VCaP (cell line): ENCODE measurements around the gene RYR3.

Source experiments
- H3K27ac ChIP-seq: fragments of 450-650 bp; 2 replicates; pipeline ENCODE4 v1.5.1; 2017
- TF ChIP-seq, protein P1 (sequence below): fragments of 450-650 bp; conservative IDR thresholded peaks from 2 replicates; pipeline ENCODE4 v1.5.1; 2017; ENCODE audit warnings: mild to moderate bottlenecking, moderate library complexity

RYR3 gene

DNA sequence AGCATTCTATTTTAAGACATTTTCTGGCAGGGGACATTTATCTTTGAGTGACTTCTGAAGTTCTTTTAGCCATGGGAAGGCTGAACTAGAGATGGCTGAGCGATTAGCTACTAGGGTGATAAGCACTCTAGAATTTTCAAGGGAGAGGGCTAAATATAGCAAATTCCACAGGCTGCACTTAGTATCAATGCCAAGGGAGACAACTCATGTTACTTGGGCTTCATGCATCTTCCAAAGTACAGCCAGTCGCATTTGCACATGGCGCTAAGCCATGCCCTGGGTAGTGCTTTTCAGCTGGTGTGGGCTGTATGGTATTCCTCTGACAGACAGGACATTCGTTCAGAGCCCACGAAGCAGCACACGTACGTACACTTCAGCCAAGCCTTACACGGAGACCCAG lies 69.6 kb downstream of the RYR3 start:
- H3K27ac ChIP-seq, result no peak overlapping the region
- TF ChIP-seq, protein P1, sequence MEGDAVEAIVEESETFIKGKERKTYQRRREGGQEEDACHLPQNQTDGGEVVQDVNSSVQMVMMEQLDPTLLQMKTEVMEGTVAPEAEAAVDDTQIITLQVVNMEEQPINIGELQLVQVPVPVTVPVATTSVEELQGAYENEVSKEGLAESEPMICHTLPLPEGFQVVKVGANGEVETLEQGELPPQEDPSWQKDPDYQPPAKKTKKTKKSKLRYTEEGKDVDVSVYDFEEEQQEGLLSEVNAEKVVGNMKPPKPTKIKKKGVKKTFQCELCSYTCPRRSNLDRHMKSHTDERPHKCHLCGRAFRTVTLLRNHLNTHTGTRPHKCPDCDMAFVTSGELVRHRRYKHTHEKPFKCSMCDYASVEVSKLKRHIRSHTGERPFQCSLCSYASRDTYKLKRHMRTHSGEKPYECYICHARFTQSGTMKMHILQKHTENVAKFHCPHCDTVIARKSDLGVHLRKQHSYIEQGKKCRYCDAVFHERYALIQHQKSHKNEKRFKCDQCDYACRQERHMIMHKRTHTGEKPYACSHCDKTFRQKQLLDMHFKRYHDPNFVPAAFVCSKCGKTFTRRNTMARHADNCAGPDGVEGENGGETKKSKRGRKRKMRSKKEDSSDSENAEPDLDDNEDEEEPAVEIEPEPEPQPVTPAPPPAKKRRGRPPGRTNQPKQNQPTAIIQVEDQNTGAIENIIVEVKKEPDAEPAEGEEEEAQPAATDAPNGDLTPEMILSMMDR, result no peak

DNA sequence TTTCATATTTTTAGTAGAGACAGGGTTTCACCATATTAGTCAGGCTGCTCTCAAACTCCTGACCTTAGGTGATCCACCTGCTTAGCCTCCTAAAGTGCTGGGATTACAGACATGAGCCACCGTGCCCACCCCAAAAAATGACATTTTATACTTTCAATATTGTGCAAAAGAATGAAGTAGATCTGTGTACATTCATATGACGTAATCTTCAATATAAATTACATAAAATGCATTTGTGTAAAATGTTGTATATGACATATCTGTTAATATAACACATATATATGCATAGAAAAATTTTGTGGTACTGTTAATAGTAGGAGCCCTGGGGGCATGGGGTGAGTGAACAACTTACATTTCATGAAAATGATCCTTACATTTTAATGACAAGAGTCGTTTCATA lies 71.7 kb downstream of the RYR3 start:
- H3K27ac ChIP-seq, result no peak overlapping the region
- TF ChIP-seq, protein P1, result no peak

- TF ChIP-seq, protein P1, result no peak
- no peak overlapping the region for H3K27ac ChIP-seq
Measured at GRCh38 chr15:33384307-33384706, 73.5 kb downstream of the RYR3 start.

- H3K27ac ChIP-seq, result no peak overlapping the region
- TF ChIP-seq, protein P1, result no peak
Measured at GRCh38 chr15:33392453-33392852, 81.7 kb downstream of the RYR3 start.

GRCh38 chr15:33393546-33393945 lies 82.8 kb downstream of the RYR3 start:
- H3K27ac ChIP-seq, result no peak overlapping the region
- TF ChIP-seq, protein P1, result no peak

- TF ChIP-seq, protein P1, result no peak
- H3K27ac ChIP-seq, result no peak overlapping the region
Measured at GRCh38 chr15:33395321-33395720, 84.6 kb downstream of the RYR3 start.

DNA sequence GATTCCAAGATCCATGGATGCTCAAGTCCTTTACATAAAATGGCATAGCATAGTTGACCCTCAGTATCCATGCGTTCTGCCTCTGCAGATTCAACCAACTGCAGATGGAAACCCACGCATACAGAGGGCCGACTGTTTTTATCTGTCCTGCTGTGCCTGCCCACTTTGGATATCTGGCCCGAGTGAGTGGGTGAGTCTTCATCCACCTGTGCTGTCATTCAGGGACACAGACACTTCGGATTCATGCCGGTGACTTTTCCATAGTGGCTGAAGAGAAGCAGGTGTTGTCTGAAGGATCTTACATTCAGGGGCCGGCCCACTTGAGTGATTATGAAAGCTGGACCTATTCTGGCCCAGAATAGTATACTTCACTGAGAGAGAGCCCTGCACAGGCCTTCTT lies 85.1 kb downstream of the RYR3 start:
- TF ChIP-seq, protein P1, result no peak

GRCh38 chr15:33396475-33396874 lies 85.7 kb downstream of the RYR3 start:
- H3K27ac ChIP-seq, result no peak overlapping the region
- TF ChIP-seq, protein P1, result no peak

More for the DNA sequence above, 85.1 kb downstream of the RYR3 start:
- H3K27ac ChIP-seq, result no peak overlapping the region
